Panc1 (cell line): ENCODE data around the gene KRTAP5-6. TPM values are rescaled to one million over a fixed set of nuclear protein-coding genes. Genes with fewer than 3 reads are reported as not detected.

ENCODE experiments used
- ATAC-seq: fragments of 200-7000 bp; cut with Tn5 transposase; 2 replicates; pipeline ENCODE4 v1.9.1; 2020; ENCODE audit warnings: mild to moderate bottlenecking, moderate library complexity
- BruUV-seq: library from RNA; stranded (reverse); fragments of 400-500 nt; replicated peaks from 2 replicates; lab custom pipeline; 2021; lab: Mats Ljungman, UMichigan
- CTCF ChIA-PET: fragments of 300-600 bp; sonication (Branson Sonifier 250); formaldehyde crosslinking; loops from one replicate; lab custom pipeline; 2022; ENCODE audit warnings: antibody characterized with exemption; lab: Charles Lee
- POLR2A ChIA-PET: fragments of 300-600 bp; sonication (Branson Sonifier 250); formaldehyde crosslinking; loops from one replicate; lab custom pipeline; 2022; ENCODE audit warnings: antibody characterized with exemption; lab: Charles Lee
- DNase-seq: peaks from one replicate; pipeline ENCODE4 v3.0.0-alpha.2; 2010; ENCODE audit warnings: low read depth, low spot score
- H3K27ac ChIP-seq: 2 replicates; pipeline ENCODE4 v1.5.1; 2011; ENCODE audit warnings: mild to moderate bottlenecking, low read length, inconsistent platforms
- H3K27me3 ChIP-seq: fragments of 200-500 bp; sonication (Bioruptor generic); 2 replicates; pipeline ENCODE4 v1.6.0; 2014; ENCODE audit warnings: low read length, inconsistent platforms; ENCODE audit not compliant: control insufficient read depth, insufficient read depth
- H3K36me3 ChIP-seq: fragments of 200-500 bp; sonication (Bioruptor generic); 2 replicates; pipeline ENCODE4 v1.5.1; 2014; ENCODE audit warnings: inconsistent platforms, mild to moderate bottlenecking, low read length, moderate library complexity; ENCODE audit not compliant: control insufficient read depth, insufficient read depth
- H3K4me1 ChIP-seq: 2 replicates; pipeline ENCODE4 v1.5.1; 2011; ENCODE audit warnings: inconsistent platforms, mild to moderate bottlenecking, low read length, moderate library complexity; ENCODE audit not compliant: control insufficient read depth, insufficient read depth
- H3K4me3 ChIP-seq, 2 experiments: 2 replicates each; pipeline ENCODE4 v1.5.1; 2011 to 2012; ENCODE audit warnings: low read depth in 2 of 2, low read length in 2 of 2, mild to moderate bottlenecking in 2 of 2, inconsistent platforms in 1 of 2, moderate library complexity in 1 of 2
- H3K9me3 ChIP-seq: fragments of 200-500 bp; sonication (Bioruptor generic); 2 replicates; pipeline ENCODE4 v1.5.1; 2014; ENCODE audit warnings: low read depth, mild to moderate bottlenecking, inconsistent platforms, low read length, moderate library complexity; ENCODE audit not compliant: control insufficient read depth, insufficient read depth
- CTCF ChIP-seq: fragments of 450-650 bp; IDR thresholded peaks from 2 replicates; pipeline ENCODE4 v1.5.1; 2017; ENCODE audit warnings: mild to moderate bottlenecking
- POLR2AphosphoS5 ChIP-seq: IDR thresholded peaks from 2 replicates; pipeline ENCODE4 v1.6.1; 2012; ENCODE audit warnings: mild to moderate bottlenecking, low read depth, low read length, moderate library complexity
- REST ChIP-seq, 2 experiments: IDR thresholded peaks; 2 replicates each; pipeline ENCODE4 v1.6.1; 2011 to 2012; ENCODE audit warnings: low read depth in 2 of 2, control low read depth in 1 of 2, low read length in 1 of 2, mild to moderate bottlenecking in 1 of 2, moderate library complexity in 1 of 2; ENCODE audit not compliant: insufficient read depth in 1 of 2
- SIN3A ChIP-seq: IDR thresholded peaks from 2 replicates; pipeline ENCODE4 v1.6.1; 2012; ENCODE audit warnings: low read depth, mild to moderate bottlenecking, low read length, moderate library complexity, borderline replicate concordance; ENCODE audit not compliant: insufficient read depth
- TCF7L2 ChIP-seq: IDR thresholded peaks from 2 replicates; pipeline ENCODE4 v1.6.1; 2011; ENCODE audit warnings: mild to moderate bottlenecking, low read depth, low read length, inconsistent platforms
- in situ Hi-C: cut with HindIII; loops from 2 replicates; pipeline ENCODE4 v1.10.0; 2016; ENCODE audit warnings: low sequenced_read_pairs, low pct_unique_long_range_greater_than_20kb
- intact Hi-C: fragments of 100-400 bp; cut with micrococcal nuclease; formaldehyde crosslinking; loops from one replicate; pipeline ENCODE4 v1.10.0; 2022; ENCODE audit not compliant: unreplicated experiment
- total RNA-seq: library from RNA; stranded (reverse); gene quantifications from one replicate; pipeline ENCODE4 v1.2.1, GENCODE V29; 2021; ENCODE audit not compliant: unreplicated experiment

The KRTAP5-6 gene
- total RNA-seq, 1 experiment from 2014 or later = not detected

- Histone ChIP-seq H3K9me3 (no peaks in the 10 kb centered on the region), H3K4me3 (no peak overlapping the region), H3K4me1 (0 out of 2 replicates have a peak, but pooled peaks cover 2% of the 10 kb centered on the region), H3K27me3 (no peaks in the 10 kb centered on the region), H3K27ac (no peak overlapping the region), H3K36me3 (no peaks in the 10 kb centered on the region)
- in situ Hi-C loops (no loop called here), intact Hi-C loops (loop anchor here (5.0 kb wide), 3 partner anchors 41 to 501 kb away; no protein-coding TSS in a partner anchor)
- ATAC-seq (no peak), DNase-seq (no peak)
- ChIA-PET CTCF (interaction anchor here (0.5 to 1.5 kb wide), 3 partner anchors 10 to 290 kb away, joined by 3 to 5 read pairs (median 4); no protein-coding TSS in a partner anchor), POLR2A (interaction anchor here (0.6 kb wide), 1 partner anchor 105 kb away, joined by 3 read pairs; no protein-coding TSS in a partner anchor)
- TF ChIP-seq CTCF (no peak), SIN3A (no peak), POLR2AphosphoS5 (no peak), REST (IDR thresholded peaks at IDR 0.05; ENCODE audit: insufficient read depth in 1 of 2, low read depth in 2 of 2, low read length in 1 of 2) (no peak), TCF7L2 (no peak)
- BruUV-seq = no TSS peak
Measured at GRCh38 chr11:1650918-1651262, 46.1 kb upstream of the KRTAP5-6 start.

- BruUV-seq = no TSS peak
- Histone ChIP-seq H3K4me3 (no peak overlapping the region), H3K4me1 (0 out of 2 replicates have a peak, but pooled peaks cover 2% of the 10 kb centered on the region), H3K36me3 (no peaks in the 10 kb centered on the region), H3K27me3 (no peaks in the 10 kb centered on the region), H3K9me3 (no peaks in the 10 kb centered on the region), H3K27ac (no peak overlapping the region)
- ChIA-PET CTCF (interaction anchor here (0.5 to 2.5 kb wide), 5 partner anchors 40 to 505 kb away, joined by 3 to 41 read pairs (median 4); no protein-coding TSS in a partner anchor), POLR2A (no interaction called here)
- in situ Hi-C loops (no loop called here), intact Hi-C loops (loop anchor here (5.0 kb wide), 3 partner anchors 41 to 501 kb away; no protein-coding TSS in a partner anchor)
- ATAC-seq (no peak), DNase-seq (no peak)
- no peak for TF ChIP-seq CTCF
- no peak for TF ChIP-seq SIN3A
- TF ChIP-seq TCF7L2 = no peak
- TF ChIP-seq POLR2AphosphoS5 = no peak
- no peak for TF ChIP-seq REST (IDR thresholded peaks at IDR 0.05; ENCODE audit: insufficient read depth in 1 of 2, low read depth in 2 of 2, low read length in 1 of 2)
Measured at GRCh38 chr11:1651411-1651980, 45.5 kb upstream of the KRTAP5-6 start.
